ENCODE measurements around the gene ZNF285.
"Not testable (repeated sequence)": the region's sequence is repeated elsewhere in the genome, so short reads cannot be mapped to it uniquely, and the experiment has no call there.

Gene ZNF285

DNA sequence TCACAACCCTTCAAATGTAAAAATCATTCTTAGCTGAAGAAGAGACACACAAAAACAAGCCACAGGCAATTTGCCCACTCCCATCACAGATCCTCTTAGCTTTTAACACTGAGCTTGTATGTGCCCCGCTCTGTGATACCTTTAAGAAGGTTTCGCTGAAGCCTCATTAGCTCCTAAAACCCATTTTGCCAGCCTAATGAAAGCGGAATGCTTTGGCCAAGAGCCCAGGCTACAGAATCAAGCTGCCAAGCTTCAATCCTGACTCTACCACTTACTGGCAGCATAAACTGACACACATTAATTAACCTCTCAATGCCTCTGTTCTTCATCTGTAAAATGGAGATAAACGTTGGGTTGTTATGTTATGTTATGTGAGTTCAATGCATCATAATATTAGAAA, 55.4 kb downstream of the ZNF285 start:
- Histone ChIP-seq H3K36me3 (no peaks in the 10 kb centered on the region), H3K9me3 (peaks cover 10% of the 10 kb centered on the region), H3K4me3 (ENCODE audit: low read depth in 1 of 2, low read length in 1 of 2) (no peak overlapping the region)

DNA sequence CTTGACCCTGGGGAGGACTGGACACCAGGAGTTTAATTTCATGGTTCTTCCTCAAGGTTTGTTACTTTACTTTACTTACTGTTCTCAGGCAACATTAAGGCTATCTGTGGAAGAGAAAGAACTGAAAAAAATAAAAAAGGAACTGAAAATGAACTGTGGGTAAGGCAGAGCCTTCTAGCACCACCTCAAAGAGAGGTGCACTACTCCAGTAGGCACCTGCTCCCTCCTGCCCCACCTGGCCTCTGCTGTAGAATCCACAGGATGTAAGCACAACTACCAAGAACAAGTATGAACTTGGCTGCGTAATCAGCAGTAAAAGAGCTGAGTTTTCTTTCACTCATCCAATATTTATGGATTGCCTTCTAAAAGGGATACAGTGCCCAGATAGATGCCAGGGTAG, 57.2 kb downstream of the ZNF285 start:
- Histone ChIP-seq H3K36me3 (no peaks in the 10 kb centered on the region), H3K4me1 (ENCODE audit: control insufficient read depth in 1 of 2, insufficient read depth in 1 of 2, low read depth in 1 of 2, low read length in 1 of 2) (no peaks in the 10 kb centered on the region), H3K27ac (no peak overlapping the region), H3K27me3 (no peaks in the 10 kb centered on the region), H3K4me3 (ENCODE audit: low read depth in 1 of 2, low read length in 1 of 2) (no peak overlapping the region), H3K9me3 (peaks cover 10% of the 10 kb centered on the region)
- TF ChIP-seq, protein P1, sequence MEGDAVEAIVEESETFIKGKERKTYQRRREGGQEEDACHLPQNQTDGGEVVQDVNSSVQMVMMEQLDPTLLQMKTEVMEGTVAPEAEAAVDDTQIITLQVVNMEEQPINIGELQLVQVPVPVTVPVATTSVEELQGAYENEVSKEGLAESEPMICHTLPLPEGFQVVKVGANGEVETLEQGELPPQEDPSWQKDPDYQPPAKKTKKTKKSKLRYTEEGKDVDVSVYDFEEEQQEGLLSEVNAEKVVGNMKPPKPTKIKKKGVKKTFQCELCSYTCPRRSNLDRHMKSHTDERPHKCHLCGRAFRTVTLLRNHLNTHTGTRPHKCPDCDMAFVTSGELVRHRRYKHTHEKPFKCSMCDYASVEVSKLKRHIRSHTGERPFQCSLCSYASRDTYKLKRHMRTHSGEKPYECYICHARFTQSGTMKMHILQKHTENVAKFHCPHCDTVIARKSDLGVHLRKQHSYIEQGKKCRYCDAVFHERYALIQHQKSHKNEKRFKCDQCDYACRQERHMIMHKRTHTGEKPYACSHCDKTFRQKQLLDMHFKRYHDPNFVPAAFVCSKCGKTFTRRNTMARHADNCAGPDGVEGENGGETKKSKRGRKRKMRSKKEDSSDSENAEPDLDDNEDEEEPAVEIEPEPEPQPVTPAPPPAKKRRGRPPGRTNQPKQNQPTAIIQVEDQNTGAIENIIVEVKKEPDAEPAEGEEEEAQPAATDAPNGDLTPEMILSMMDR (IDR thresholded peaks at IDR 0.05): no peak

More for the DNA sequence above, 55.4 kb downstream of the ZNF285 start:
- Histone ChIP-seq H3K27me3 (no peaks in the 10 kb centered on the region), H3K27ac (no peak overlapping the region), H3K4me1 (ENCODE audit: control insufficient read depth in 1 of 2, insufficient read depth in 1 of 2, low read depth in 1 of 2, low read length in 1 of 2) (no peaks in the 10 kb centered on the region)
- TF ChIP-seq, protein P1 (IDR thresholded peaks at IDR 0.05): no peak

DNA sequence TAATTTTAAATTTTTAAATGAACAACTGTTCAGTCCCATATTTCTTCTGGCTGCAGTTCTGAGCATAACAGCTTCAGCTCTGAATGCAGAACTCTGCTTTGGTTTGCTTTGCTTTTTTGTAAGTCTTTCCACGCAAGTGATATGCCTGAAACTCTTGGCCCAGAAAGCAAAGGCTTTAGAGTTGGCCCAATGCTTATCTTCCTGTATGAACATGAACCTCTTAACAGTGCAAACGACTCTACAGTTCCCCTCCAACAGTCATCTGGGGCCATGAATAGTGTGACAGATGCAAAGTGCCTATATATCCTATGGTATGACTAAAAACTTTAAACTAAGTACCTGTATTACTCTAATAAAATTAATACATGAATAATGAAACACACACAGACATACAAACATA, 59.6 kb downstream of the ZNF285 start:
- Histone ChIP-seq H3K4me1 (ENCODE audit: control insufficient read depth in 1 of 2, insufficient read depth in 1 of 2, low read depth in 1 of 2, low read length in 1 of 2) (no peaks in the 10 kb centered on the region), H3K9me3 (no peaks in the 10 kb centered on the region), H3K4me3 (ENCODE audit: low read depth in 1 of 2, low read length in 1 of 2) (no peak overlapping the region), H3K36me3 (no peaks in the 10 kb centered on the region), H3K27me3 (no peaks in the 10 kb centered on the region), H3K27ac (no peak overlapping the region)
- TF ChIP-seq, protein P1 (IDR thresholded peaks at IDR 0.05): no peak

DNA sequence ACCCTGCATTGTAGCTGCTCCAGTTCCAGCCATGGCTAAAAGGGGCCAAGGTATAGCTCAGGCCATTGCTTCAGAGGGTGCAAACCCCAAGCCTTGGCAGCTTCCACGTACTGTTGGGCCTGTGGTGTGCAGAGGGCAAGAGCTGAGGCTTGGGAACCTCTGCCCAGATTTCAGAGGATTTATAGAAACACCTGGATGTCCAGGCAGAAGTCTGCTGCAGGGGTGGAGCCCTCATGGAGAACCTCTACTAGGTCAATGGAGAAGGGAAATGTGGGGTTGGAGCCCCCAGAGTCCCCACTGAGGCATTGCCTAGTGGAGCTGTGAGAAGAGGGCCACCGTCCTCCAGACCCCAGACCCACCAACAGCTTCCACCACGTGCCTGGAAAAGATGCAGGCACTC, 66.8 kb downstream of the ZNF285 start:
- not testable (repeated sequence) for H3K36me3 ChIP-seq; H3K4me1 ChIP-seq (ENCODE audit: control insufficient read depth in 1 of 2, insufficient read depth in 1 of 2, low read depth in 1 of 2, low read length in 1 of 2); H3K9me3 ChIP-seq; H3K4me3 ChIP-seq (ENCODE audit: low read depth in 1 of 2, low read length in 1 of 2); H3K27ac ChIP-seq; H3K27me3 ChIP-seq

Measured in neutrophil (primary cell).